Right forelimb (tissue), 1 donor: ENCODE measurements around the gene NIFK.
"Not testable (repeated sequence)": the region's sequence is repeated elsewhere in the genome, so short reads cannot be mapped to it uniquely, and the experiment has no call there.

ENCODE experiments used
- DNase-seq: peaks from one replicate; pipeline ENCODE4 v3.0.0-alpha.2; 2018

Gene NIFK

GRCh38 chr2:121690572-121690971, 46.1 kb downstream of the NIFK start:
- DNase-seq, result not testable (repeated sequence)

GRCh38 chr2:121690095-121690494, 46.6 kb downstream of the NIFK start:
- no peak for DNase-seq

GRCh38 chr2:121689356-121689755, 47.3 kb downstream of the NIFK start:
- peak; percentile 48 for DNase-seq

GRCh38 chr2:121688820-121689219, 47.9 kb downstream of the NIFK start:
- DNase-seq, result no peak

- no peak for DNase-seq
Observed at GRCh38 chr2:121686902-121687301, 49.8 kb downstream of the NIFK start.

GRCh38 chr2:121686218-121686617, 50.5 kb downstream of the NIFK start:
- DNase-seq, result no peak

GRCh38 chr2:121682396-121683298, 54.0 kb downstream of the NIFK start:
- no peak for DNase-seq

GRCh38 chr2:121677855-121678254, 58.8 kb downstream of the NIFK start:
- DNase-seq, result no peak
